ENCODE data around the gene CLN6.
"Not testable (repeated sequence)": the region's sequence is repeated elsewhere in the genome, so short reads cannot be mapped to it uniquely, and the experiment has no call there.

Gene CLN6

DNA sequence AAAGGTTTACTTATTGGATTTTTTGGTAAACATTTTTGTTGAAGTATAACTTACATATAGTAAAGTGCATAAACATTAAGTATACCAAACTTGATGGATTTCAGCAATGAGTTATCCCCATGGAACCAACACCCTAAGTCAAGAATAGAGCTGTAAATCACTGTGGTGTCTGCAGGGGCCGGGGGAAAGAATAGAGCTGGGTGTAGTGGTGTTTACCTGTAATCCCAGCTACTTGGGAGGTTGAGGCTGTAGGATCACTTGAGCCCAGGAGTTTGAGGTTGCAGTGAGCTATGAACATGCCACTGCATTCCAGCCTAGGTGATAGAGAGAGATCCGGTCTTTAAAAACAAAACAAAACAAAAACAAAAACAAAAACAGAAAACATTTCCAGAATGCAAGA is 34.8 kb upstream of the CLN6 start:
- TF ChIP-seq POLR2A (IDR thresholded peaks at IDR 0.05; ENCODE audit: low read length) = no peak
- TF ChIP-seq GATA1 (IDR thresholded peaks at IDR 0.05; ENCODE audit: low read depth, low read length) = no peak
- no peak for DNase-seq

DNA sequence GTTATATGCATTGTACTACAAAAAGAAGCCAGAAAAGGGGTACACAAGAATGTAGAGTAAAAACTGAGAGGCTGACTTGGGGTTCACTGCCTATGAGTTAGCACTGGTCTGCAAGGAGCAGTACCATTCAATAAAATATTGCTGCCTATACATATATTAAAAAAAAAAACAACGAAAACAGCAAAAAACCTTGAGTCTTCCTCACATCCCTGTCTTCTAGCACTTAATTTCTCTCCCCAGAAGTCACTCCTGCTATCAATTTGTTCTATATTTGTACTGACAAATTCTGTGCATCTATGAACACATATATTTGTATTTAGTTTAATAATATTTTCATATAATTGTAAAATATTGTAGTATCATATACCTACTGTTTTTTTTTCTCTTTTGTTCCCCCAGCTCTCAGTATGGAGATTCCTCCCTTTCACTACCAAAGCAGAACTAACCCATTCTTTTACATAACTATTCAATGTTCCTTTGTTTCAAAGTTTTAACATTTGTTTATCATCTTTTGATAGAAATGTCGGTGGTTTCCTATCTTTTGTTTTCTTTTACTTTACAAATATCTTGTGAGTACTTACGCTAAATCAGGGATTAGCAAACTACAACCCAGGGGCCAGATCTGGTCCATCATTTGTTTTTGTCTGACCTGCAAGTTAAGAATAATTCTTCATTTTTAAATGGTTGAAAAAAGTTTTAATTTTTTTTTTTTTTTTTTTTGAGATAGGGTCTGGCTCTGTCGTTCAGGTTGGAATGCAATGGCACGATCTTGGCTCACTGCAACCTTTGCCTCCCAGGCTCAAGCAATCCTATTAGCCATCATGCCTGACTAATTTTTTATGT is 33.2 kb upstream of the CLN6 start:
- DNase-seq = no peak
- no peak for TF ChIP-seq GATA1 (IDR thresholded peaks at IDR 0.05; ENCODE audit: low read depth, low read length)
- no peak for TF ChIP-seq POLR2A (IDR thresholded peaks at IDR 0.05; ENCODE audit: low read length)

DNA sequence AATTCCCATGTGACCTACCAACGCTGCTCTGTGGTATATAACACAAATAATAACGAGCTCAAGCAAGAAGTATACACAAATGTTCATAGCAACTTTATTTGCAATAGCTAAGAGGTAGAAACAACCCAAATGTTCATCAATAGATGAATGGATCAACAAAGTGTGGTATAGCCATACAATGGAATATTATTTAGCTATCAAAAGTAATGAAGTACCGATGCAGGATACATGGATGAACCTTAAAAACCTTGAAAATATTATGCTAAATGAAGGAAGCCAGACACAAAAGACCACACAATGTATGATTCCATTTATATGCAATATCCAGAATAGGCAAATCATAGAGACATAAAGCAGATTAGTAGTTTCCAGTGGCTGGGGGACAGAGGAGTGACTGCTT is 32.5 kb upstream of the CLN6 start:
- no peak for DNase-seq
- TF ChIP-seq GATA1 (IDR thresholded peaks at IDR 0.05; ENCODE audit: low read depth, low read length) (no peak), POLR2A (IDR thresholded peaks at IDR 0.05; ENCODE audit: low read length) (no peak)

DNA sequence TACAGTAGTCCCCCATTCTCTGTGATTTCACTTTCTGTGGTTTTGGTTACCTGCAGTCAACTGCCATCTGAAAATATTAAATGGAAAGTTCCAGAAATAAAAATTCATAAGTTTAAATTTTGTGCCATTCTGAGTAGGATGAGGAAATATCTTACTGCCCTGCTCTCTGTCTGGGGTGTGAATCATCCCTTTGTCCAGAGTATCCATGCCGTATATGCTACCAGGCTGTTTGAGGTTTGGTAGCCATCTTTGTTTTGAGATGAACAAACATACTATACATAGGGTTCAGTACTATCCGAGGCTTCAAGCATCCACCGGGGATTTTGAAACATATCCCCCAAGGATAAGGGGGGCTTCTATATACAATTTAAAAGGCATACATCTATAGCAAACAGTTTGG is 31.7 kb upstream of the CLN6 start:
- no peak for DNase-seq
- no peak for TF ChIP-seq GATA1 (IDR thresholded peaks at IDR 0.05; ENCODE audit: low read depth, low read length)
- no peak for TF ChIP-seq POLR2A (IDR thresholded peaks at IDR 0.05; ENCODE audit: low read length)

GRCh38 chr15:68259883-68260282 is 30.4 kb upstream of the CLN6 start:
- no peak for DNase-seq
- TF ChIP-seq POLR2A (IDR thresholded peaks at IDR 0.05; ENCODE audit: low read length) = no peak
- no peak for TF ChIP-seq GATA1 (IDR thresholded peaks at IDR 0.05; ENCODE audit: low read depth, low read length)

- TF ChIP-seq GATA1 (IDR thresholded peaks at IDR 0.05; ENCODE audit: low read depth, low read length) (no peak), POLR2A (IDR thresholded peaks at IDR 0.05; ENCODE audit: low read length) (no peak)
- DNase-seq = no peak
Measured at GRCh38 chr15:68258692-68259091, 29.2 kb upstream of the CLN6 start.

- peak; percentile 65 to 75 for DNase-seq
- TF ChIP-seq GATA1 (IDR thresholded peaks at IDR 0.05; ENCODE audit: low read depth, low read length) (no peak), POLR2A (IDR thresholded peaks at IDR 0.05; ENCODE audit: low read length) (peak; percentile 57)
Measured at GRCh38 chr15:68256675-68257450, 27.3 kb upstream of the CLN6 start.

- no peak for TF ChIP-seq GATA1 (IDR thresholded peaks at IDR 0.05; ENCODE audit: low read depth, low read length)
- DNase-seq = peak; percentile 73 to 75
Measured at GRCh38 chr15:68252925-68253534, 23.5 kb upstream of the CLN6 start.

DNA sequence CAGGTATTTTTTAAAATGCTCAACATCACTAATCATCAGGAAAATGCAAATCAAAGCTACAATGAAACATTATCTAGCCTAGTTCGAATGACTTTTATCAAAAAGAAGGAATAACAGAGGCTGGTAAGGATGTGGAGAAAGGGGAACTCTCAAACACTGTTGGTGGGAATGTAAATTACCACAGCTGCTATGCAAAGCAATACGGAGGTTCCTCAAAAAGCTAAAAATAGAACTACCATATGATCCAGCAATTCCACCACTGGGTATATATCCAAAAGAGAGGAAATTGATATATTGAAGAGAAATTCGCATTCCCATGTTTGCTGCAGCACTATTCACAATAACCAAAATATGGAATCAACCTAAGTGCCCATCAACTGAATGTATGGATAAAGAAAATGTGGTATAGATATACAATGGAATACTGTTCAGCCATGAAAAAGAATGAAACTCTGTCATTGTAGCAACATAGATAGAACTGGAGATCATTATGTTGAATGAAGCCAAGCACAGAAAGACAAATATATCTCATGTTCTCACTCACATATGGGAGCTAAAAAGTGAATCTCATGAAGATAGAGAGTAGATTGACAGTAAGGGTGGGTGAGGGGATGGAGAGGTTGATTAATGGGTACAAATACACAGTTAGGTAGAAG is 19.7 kb upstream of the CLN6 start:
- no peak for DNase-seq
- TF ChIP-seq POLR2A (IDR thresholded peaks at IDR 0.05; ENCODE audit: low read length) = no peak
- no peak for TF ChIP-seq GATA1 (IDR thresholded peaks at IDR 0.05; ENCODE audit: low read depth, low read length)

DNA sequence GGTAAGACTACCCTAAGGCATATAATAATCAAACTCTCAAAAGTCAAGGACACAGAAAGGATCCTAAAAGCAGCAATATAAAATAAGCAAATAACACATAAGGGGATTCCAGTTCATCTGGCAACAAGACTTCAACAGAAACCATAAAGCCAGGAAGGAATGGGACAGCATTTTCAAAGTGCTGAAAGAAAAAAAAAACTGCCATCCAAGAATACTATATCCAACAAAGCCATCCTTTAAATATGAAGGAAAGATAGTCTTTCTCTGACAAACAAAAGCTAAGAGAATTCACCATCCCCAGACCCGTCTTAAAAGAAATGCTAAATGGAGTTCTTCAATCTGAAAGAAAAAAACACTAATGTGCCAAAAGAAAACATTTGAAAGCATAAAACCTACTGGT is 14.7 kb upstream of the CLN6 start:
- DNase-seq = no peak
- TF ChIP-seq GATA1 (IDR thresholded peaks at IDR 0.05; ENCODE audit: low read depth, low read length) = no peak
- TF ChIP-seq POLR2A (IDR thresholded peaks at IDR 0.05; ENCODE audit: low read length) = no peak

GRCh38 chr15:68241088-68241935 is 11.8 kb upstream of the CLN6 start:
- no peak for DNase-seq

GRCh38 chr15:68239025-68239424 is 9.5 kb upstream of the CLN6 start:
- TF ChIP-seq GATA1 (IDR thresholded peaks at IDR 0.05; ENCODE audit: low read depth, low read length) (no peak), POLR2A (IDR thresholded peaks at IDR 0.05; ENCODE audit: low read length) (no peak)
- DNase-seq = no peak

More at GRCh38 chr15:68241088-68241935, 11.8 kb upstream of the CLN6 start:
- TF ChIP-seq POLR2A (IDR thresholded peaks at IDR 0.05; ENCODE audit: low read length) (no peak), GATA1 (IDR thresholded peaks at IDR 0.05; ENCODE audit: low read depth, low read length) (no peak)

GRCh38 chr15:68235022-68235421 is 5.5 kb upstream of the CLN6 start:
- DNase-seq = no peak
- TF ChIP-seq POLR2A (IDR thresholded peaks at IDR 0.05; ENCODE audit: low read length) (no peak), GATA1 (IDR thresholded peaks at IDR 0.05; ENCODE audit: low read depth, low read length) (no peak)

DNA sequence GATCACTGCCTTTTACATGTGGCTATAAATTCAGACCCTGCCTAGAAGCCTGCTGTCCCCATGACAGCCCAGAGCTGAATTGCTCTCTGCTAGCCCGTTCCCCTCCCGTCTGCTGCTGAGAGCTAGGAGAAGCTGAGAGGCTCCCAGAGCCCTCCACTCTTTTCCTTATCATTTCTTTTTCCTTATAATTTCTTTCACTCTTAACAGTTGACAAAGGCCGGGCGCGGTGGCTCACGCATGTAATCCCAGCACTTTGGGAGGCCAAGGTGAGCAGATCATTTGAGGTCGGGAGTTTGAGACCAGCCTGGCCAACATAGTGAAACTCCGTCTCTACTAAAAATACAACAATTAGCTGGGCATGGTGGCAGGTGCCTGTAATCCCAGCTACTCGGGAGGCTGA is 5.0 kb upstream of the CLN6 start:
- DNase-seq = not testable (repeated sequence)

Measured in erythroblast (primary cell).